ENCODE results near the gene BMP6.

Gene BMP6

DNA sequence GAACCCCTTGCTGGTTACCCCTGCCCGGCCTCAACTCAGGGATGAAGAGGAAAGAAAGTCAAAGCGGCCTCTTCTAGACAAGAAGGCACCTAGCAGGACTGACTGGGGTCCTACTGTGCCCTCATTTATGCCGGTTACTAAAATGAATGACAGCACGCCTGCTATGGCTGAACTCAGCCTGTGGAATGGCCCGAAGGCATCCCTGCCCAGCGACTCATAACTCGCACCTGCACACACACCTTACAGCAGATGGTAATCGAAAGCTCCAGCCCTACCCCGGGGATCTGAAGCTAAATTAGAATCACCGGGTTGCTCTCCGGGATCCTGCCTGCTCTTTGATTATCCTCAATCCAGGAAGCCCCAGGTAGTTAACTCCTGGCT lies 185.4 kb downstream of the BMP6 start:
- TF ChIP-seq, protein P1, sequence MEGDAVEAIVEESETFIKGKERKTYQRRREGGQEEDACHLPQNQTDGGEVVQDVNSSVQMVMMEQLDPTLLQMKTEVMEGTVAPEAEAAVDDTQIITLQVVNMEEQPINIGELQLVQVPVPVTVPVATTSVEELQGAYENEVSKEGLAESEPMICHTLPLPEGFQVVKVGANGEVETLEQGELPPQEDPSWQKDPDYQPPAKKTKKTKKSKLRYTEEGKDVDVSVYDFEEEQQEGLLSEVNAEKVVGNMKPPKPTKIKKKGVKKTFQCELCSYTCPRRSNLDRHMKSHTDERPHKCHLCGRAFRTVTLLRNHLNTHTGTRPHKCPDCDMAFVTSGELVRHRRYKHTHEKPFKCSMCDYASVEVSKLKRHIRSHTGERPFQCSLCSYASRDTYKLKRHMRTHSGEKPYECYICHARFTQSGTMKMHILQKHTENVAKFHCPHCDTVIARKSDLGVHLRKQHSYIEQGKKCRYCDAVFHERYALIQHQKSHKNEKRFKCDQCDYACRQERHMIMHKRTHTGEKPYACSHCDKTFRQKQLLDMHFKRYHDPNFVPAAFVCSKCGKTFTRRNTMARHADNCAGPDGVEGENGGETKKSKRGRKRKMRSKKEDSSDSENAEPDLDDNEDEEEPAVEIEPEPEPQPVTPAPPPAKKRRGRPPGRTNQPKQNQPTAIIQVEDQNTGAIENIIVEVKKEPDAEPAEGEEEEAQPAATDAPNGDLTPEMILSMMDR (conservative IDR thresholded peaks at IDR 0.05; ENCODE audit: low read depth, low read length) = no peak
- peak overlapping the region; percentile 83 for H3K4me3 ChIP-seq (ENCODE audit: low read depth, low read length)
- no peak for DNase-seq (ENCODE audit: low read depth)

DNA sequence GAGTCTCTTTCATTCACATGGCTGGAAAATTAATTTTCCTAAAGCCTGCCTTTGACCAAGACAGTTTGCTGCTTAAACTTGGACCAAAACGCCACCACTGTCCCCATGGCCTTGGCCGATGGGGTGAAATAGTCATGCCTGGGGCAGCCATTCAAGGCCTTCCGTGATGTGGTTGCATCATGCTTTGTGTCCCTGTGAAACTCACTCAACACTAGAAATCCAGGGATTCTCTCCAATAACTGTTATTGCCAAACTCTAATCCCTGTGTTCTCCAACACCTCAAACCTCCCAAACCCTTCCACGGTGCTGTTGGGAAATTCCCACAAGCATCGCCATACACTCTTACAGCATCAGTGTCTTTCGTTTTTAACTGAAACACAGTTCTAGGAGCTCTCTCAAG lies 186.1 kb downstream of the BMP6 start:
- no peak for DNase-seq (ENCODE audit: low read depth)
- TF ChIP-seq, protein P1 (conservative IDR thresholded peaks at IDR 0.05; ENCODE audit: low read depth, low read length) = no peak
- H3K4me3 ChIP-seq (ENCODE audit: low read depth, low read length) = no peak overlapping the region

DNA sequence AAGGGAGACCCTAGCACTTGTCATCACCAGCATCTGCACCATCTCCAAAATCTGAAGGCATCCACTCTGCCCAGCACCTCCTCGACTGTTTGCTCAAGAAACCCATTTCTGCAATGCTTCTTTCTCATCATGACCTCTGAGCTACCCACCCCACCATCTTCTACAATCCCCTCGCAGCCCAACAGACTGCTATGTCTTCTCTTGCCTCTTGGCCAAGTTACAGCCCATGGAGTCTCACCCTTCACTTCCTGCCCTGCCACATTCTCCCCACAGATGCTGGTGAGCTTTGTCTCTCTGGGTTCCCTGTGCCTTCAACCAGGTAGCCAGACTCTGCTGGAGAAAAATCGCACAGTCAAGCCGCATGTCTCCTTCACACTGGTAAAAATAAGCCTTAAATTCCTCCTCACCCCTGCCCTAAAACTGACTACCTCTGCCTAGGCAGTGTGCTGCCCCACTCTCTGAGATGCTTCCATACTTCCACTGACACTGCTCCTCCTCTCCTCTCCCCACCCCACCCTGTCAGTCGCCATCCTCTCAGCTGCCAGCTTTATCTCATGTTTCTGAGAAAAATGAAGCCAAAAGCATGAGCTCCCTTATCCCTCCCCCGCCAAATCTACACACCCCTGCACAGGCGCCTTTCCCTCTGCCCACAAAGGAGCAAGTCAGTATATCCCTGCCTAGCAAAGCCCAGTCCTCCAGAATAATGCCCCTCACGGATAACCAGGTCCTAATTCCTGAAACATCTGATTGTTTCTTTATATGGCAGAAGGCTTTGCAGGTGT lies 187.0 kb downstream of the BMP6 start:
- DNase-seq (ENCODE audit: low read depth) = no peak
- TF ChIP-seq, protein P1 (conservative IDR thresholded peaks at IDR 0.05; ENCODE audit: low read depth, low read length) = no peak

DNA sequence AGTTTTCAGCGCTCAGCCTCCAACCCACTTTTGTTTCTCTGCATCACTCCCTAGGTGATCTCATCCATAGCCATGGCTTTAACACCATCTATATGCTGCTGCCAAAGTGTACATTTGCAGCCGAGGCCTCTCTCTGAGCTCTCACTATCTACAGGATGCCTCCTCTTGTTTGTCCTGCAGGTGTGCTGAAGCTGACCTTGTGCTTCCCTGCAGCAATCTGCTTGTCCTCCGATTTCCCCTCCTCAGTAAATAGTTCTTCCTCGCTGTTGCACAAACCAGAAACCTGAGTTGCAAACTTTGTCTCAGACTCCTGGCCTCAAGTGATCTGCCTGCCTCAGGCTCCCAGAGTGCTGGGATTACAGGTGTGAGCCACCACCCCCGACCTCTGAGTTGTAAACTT lies 188.4 kb downstream of the BMP6 start:
- no peak for DNase-seq (ENCODE audit: low read depth)
- H3K4me3 ChIP-seq (ENCODE audit: low read depth, low read length) = no peak overlapping the region
- TF ChIP-seq, protein P1 (conservative IDR thresholded peaks at IDR 0.05; ENCODE audit: low read depth, low read length) = no peak

More for the DNA sequence above, 187.0 kb downstream of the BMP6 start:
- H3K4me3 ChIP-seq (ENCODE audit: low read depth, low read length) = no peak overlapping the region

DNA sequence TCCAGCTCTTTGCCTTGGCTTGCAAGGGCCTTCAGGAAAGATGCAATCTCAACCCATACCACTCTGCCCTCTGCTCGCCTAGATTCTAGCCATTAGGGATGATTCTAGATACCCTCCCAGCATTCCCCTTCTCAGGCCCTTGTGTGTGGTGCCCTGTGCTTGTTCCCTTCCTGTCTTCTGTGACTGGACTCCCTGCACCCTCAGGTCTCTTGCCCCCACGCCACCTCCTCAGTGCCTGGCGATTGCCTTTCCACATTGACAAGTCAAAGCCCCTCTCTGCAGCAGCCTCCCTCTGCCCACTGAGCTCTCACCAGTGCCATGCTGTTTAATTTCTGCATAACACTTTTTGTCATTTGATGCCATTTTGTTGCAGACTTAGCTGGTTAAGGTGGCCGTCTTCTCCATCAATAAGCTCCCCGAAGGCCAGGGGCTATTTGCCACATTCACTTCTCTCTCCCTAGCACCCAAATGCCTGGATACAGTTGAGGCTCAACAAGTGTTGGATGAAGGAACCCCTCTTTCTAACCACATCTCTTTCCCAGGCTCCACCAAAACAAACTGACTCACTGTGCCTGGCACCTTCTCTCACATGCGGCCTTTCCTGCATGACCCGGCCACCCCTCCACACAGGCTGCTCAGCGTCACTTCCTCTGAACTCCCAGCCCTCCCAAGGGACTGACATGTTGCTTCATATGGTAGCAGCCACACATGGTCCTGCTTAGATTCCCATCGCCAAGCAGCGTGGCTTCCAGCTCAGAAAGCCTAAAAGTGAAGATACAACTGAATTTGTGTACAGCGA lies 189.3 kb downstream of the BMP6 start:
- TF ChIP-seq, protein P1 (conservative IDR thresholded peaks at IDR 0.05; ENCODE audit: low read depth, low read length) = no peak
- H3K4me3 ChIP-seq (ENCODE audit: low read depth, low read length) = no peak overlapping the region
- peak; percentile 95 for DNase-seq (ENCODE audit: low read depth)

DNA sequence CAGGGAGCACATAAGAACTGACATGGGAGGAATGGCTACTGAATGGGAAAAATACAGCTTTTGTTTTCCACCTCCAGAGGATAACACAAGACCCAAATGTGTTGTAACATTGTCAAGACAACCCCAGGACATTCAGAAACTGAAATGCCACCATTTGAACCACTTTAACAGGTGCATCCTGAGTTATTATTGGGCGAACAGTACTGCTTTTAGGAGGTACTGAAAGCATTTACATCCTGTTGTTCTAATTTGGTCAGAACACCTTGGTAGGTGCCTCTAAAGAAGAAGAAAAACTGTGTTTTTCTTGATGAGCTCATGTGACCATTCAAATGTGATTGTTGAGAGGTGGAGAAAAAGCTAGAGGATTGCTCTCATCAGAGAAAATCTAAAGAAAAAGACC lies 191.1 kb downstream of the BMP6 start:
- TF ChIP-seq, protein P1 (conservative IDR thresholded peaks at IDR 0.05; ENCODE audit: low read depth, low read length) = no peak
- DNase-seq (ENCODE audit: low read depth) = no peak
- H3K4me3 ChIP-seq (ENCODE audit: low read depth, low read length) = no peak overlapping the region

Data from choroid plexus epithelial cell (primary cell).